OCI-LY7 (cell line): Measurements from ENCODE around the gene TPO. TPM values are rescaled to one million over a fixed set of nuclear protein-coding genes. Genes with fewer than 3 reads are reported as not detected.

Source experiments
- BruUV-seq: library from RNA; stranded (reverse); fragments of 400-500 nt; replicated peaks from 2 replicates; lab custom pipeline; 2021; lab: Mats Ljungman, UMichigan
- CTCF ChIA-PET: fragments of 300-600 bp; sonication (Branson Sonifier 250); formaldehyde crosslinking; loops from one replicate; lab custom pipeline; 2022; ENCODE audit warnings: antibody characterized with exemption; ENCODE audit not compliant: unreplicated experiment; lab: Charles Lee
- POLR2A ChIA-PET: fragments of 300-600 bp; sonication (Branson Sonifier 250); formaldehyde crosslinking; loops from one replicate; lab custom pipeline; 2022; ENCODE audit warnings: antibody characterized with exemption; lab: Charles Lee
- DNase-seq: peaks from one replicate; pipeline ENCODE4 v3.0.0-alpha.2; 2015; ENCODE audit warnings: low spot score
- H2AFZ ChIP-seq: fragments of 200-600 bp; sonication (generic), shearing (Covaris generic); 2 replicates; pipeline ENCODE4 v1.6.1; 2014; ENCODE audit warnings: mild to moderate bottlenecking, antibody characterized with exemption, low read length, moderate library complexity
- H3K27ac ChIP-seq: fragments of 200-600 bp; sonication (generic); 2 replicates; pipeline ENCODE4 v1.5.1; 2014; ENCODE audit warnings: mixed run types, low read depth, mild to moderate bottlenecking, moderate library complexity, low read length, inconsistent platforms; ENCODE audit not compliant: poor library complexity, severe bottlenecking
- H3K36me3 ChIP-seq: fragments of 200-600 bp; sonication (generic); 2 replicates; pipeline ENCODE4 v1.6.1; 2014; ENCODE audit warnings: mild to moderate bottlenecking, antibody characterized with exemption, low read length, moderate library complexity, mixed read lengths; ENCODE audit not compliant: insufficient read depth
- H3K4me1 ChIP-seq: fragments of 200-600 bp; sonication (generic); 2 replicates; pipeline ENCODE4 v1.5.1; 2014; ENCODE audit warnings: mild to moderate bottlenecking, low read length; ENCODE audit not compliant: insufficient read depth, poor library complexity, severe bottlenecking
- H3K4me2 ChIP-seq: fragments of 200-600 bp; sonication (generic); 2 replicates; pipeline ENCODE4 v1.6.1; 2014; ENCODE audit warnings: mild to moderate bottlenecking, low read length
- H3K4me3 ChIP-seq: fragments of 200-600 bp; sonication (generic); 2 replicates; pipeline ENCODE4 v1.5.1; 2014; ENCODE audit warnings: mild to moderate bottlenecking, low read depth, low read length; ENCODE audit not compliant: poor library complexity, severe bottlenecking
- H3K79me2 ChIP-seq: fragments of 200-600 bp; sonication (generic); 2 replicates; pipeline ENCODE4 v1.6.1; 2016; ENCODE audit warnings: low read depth, mild to moderate bottlenecking, low read length, moderate library complexity, mixed read lengths; ENCODE audit not compliant: insufficient read depth
- H3K9me2 ChIP-seq: fragments of 200-600 bp; sonication (generic); 2 replicates; pipeline ENCODE4 v1.6.1; 2016; ENCODE audit warnings: mild to moderate bottlenecking, low read length, mixed read lengths; ENCODE audit not compliant: insufficient read depth
- H3K9me3 ChIP-seq: fragments of 200-600 bp; sonication (generic); 2 replicates; pipeline ENCODE4 v1.6.1; 2014; ENCODE audit warnings: mild to moderate bottlenecking, mixed run types, low read length, mixed read lengths
- H4K20me1 ChIP-seq: fragments of 200-600 bp; sonication (generic); 2 replicates; pipeline ENCODE4 v1.6.1; 2014; ENCODE audit warnings: mild to moderate bottlenecking, antibody characterized with exemption, low read length, moderate library complexity, mixed read lengths; ENCODE audit not compliant: insufficient read depth
- CTCF ChIP-seq: fragments of 200-600 bp; sonication (generic); conservative IDR thresholded peaks from 2 replicates; pipeline ENCODE4 v1.5.1; 2014; ENCODE audit warnings: mild to moderate bottlenecking, antibody characterized with exemption, low read length, moderate library complexity, mixed read lengths
- EZH2phosphoT487 ChIP-seq: fragments of 200-600 bp; sonication (generic); IDR thresholded peaks from 2 replicates; pipeline ENCODE4 v1.6.1; 2018; ENCODE audit warnings: low read depth, borderline replicate concordance, mild to moderate bottlenecking, mixed run types, antibody characterized with exemption, low read length, moderate library complexity, mixed read lengths
- intact Hi-C: fragments of 100-400 bp; cut with micrococcal nuclease; formaldehyde crosslinking; loops from one replicate; pipeline ENCODE4 v1.10.0; 2022; ENCODE audit not compliant: unreplicated experiment
- total RNA-seq, 2 experiments: library from RNA; depleted of rRNA in 1 of 2; stranded (reverse); fragments of >200 nt in 1 of 2; shearing (Covaris generic) in 1 of 2; gene quantifications; 2 replicates each; pipeline ENCODE4 v1.2.3, GENCODE V29; 2014 to 2022

The TPO gene
- total RNA-seq, 2 experiments from 2014 or later, result not detected

- no TSS peak for BruUV-seq
These were observed 19.5 kb downstream of the TPO start for GRCh38 chr2:1432726-1433125.

GRCh38 chr2:1436369-1436768 lies 23.1 kb downstream of the TPO start:
- BruUV-seq, result no TSS peak
- no peak for TF ChIP-seq CTCF
- no peak for TF ChIP-seq EZH2phosphoT487
- CTCF ChIA-PET, result no interaction called here
- Histone ChIP-seq H3K36me3 (no peaks in the 10 kb centered on the region), H3K9me3 (no peaks in the 10 kb centered on the region), H3K4me3 (no peak overlapping the region), H3K9me2 (no peaks in the 10 kb centered on the region), H3K27ac (no peak overlapping the region), H3K4me2 (no peak overlapping the region), H3K79me2 (no peaks in the 10 kb centered on the region), H4K20me1 (no peaks in the 10 kb centered on the region), H3K4me1 (no peaks in the 10 kb centered on the region), H2AFZ (no peak overlapping the region)
- POLR2A ChIA-PET, result no interaction called here
- DNase-seq, result no peak
- intact Hi-C loops, result no loop called here

More at GRCh38 chr2:1432726-1433125, 19.5 kb downstream of the TPO start:
- ChIA-PET CTCF (no interaction called here), POLR2A (no interaction called here)
- Histone ChIP-seq H3K9me2 (no peaks in the 10 kb centered on the region), H3K4me2 (no peak overlapping the region), H3K36me3 (no peaks in the 10 kb centered on the region), H3K27ac (no peak overlapping the region), H3K79me2 (no peaks in the 10 kb centered on the region), H2AFZ (no peak overlapping the region), H3K4me3 (no peak overlapping the region), H3K4me1 (no peaks in the 10 kb centered on the region), H4K20me1 (no peaks in the 10 kb centered on the region), H3K9me3 (no peaks in the 10 kb centered on the region)
- intact Hi-C loops, result no loop called here
- TF ChIP-seq CTCF (no peak), EZH2phosphoT487 (no peak)
- DNase-seq, result no peak

GRCh38 chr2:1437101-1437500 lies 23.8 kb downstream of the TPO start:
- no peak overlapping the region for H3K4me2 ChIP-seq
- intact Hi-C loops, result no loop called here
- H3K27ac ChIP-seq, result no peak overlapping the region
- no peaks in the 10 kb centered on the region for H3K9me2 ChIP-seq
- no TSS peak for BruUV-seq
- H3K4me1 ChIP-seq, result no peaks in the 10 kb centered on the region
- TF ChIP-seq EZH2phosphoT487 (no peak), CTCF (no peak)
- H2AFZ ChIP-seq, result no peak overlapping the region
- no peaks in the 10 kb centered on the region for H3K9me3 ChIP-seq
- ChIA-PET CTCF (no interaction called here), POLR2A (interaction anchor here (0.6 kb wide), 1 partner anchor 42 kb away, joined by 3 read pairs; no protein-coding TSS in a partner anchor)
- DNase-seq, result no peak
- no peaks in the 10 kb centered on the region for H3K79me2 ChIP-seq
- no peaks in the 10 kb centered on the region for H4K20me1 ChIP-seq
- no peaks in the 10 kb centered on the region for H3K36me3 ChIP-seq
- no peak overlapping the region for H3K4me3 ChIP-seq
